ENCODE results near the gene TCAIM. TPM values are rescaled to one million over a fixed set of nuclear protein-coding genes. Genes with fewer than 3 reads are reported as not detected.
"Not testable (repeated sequence)": the region's sequence is repeated elsewhere in the genome, so short reads cannot be mapped to it uniquely, and the experiment has no call there.

The TCAIM gene
- total and polyA plus RNA-seq, 10 of the 15 experiments (the other 5 are each of a cell fraction or from before 2014, with no cell fraction given): 14.5 to 22.9 (median 17.8) TPM

- H3K4me3 ChIP-seq; RAD21 ChIA-PET (ENCODE audit: unreplicated experiment); H4K20me1 ChIP-seq (ENCODE audit: control insufficient read depth, insufficient read depth); CTCF ChIA-PET; POLR2A ChIA-PET; FAIRE-seq; H3K27me3 ChIP-seq (replicated peaks in 1 of 2; ENCODE audit: control insufficient read depth in 2 of 2, insufficient read depth in 2 of 2, low read length in 1 of 2); H3K36me3 ChIP-seq (ENCODE audit: control insufficient read depth in 2 of 2, insufficient read depth in 2 of 2, low read length in 1 of 2); intact Hi-C loops (cut with micrococcal nuclease; ENCODE audit: unreplicated experiment); BruUV-seq (replicated peaks); H3K4me1 ChIP-seq (ENCODE audit: control insufficient read depth, insufficient read depth, low read length); H3K9ac ChIP-seq (ENCODE audit: control insufficient read depth, insufficient read depth, low read length); DNase-seq (ENCODE audit: low read depth, low spot score); in situ Hi-C loops (cut with MboI); H3K4me2 ChIP-seq (ENCODE audit: control insufficient read depth, insufficient read depth); H3K79me2 ChIP-seq (ENCODE audit: control insufficient read depth, insufficient read depth, low read length); SMC1A ChIA-PET (ENCODE audit: uncharacterized antibody, unreplicated experiment); H2AFZ ChIP-seq (ENCODE audit: control insufficient read depth, low read depth, low read length); H3K9me3 ChIP-seq (replicated peaks; ENCODE audit: control insufficient read depth, insufficient read depth, low read length); ATAC-seq; H3K27ac ChIP-seq (ENCODE audit: control insufficient read depth, insufficient read depth): not testable (repeated sequence)
- 98% methylated on average over 6 of the region's 6 CpGs for WGBS (ENCODE audit: insufficient coverage, insufficient replicate concordance, low lambda C conversion rate, missing lambda C conversion rate)
Measured at GRCh38 chr3:44346590-44346989, 8.0 kb downstream of the TCAIM start.

- H4K20me1 ChIP-seq (ENCODE audit: control insufficient read depth, insufficient read depth): no peaks in the 10 kb centered on the region
- H3K4me1 ChIP-seq (ENCODE audit: control insufficient read depth, insufficient read depth, low read length): no peaks in the 10 kb centered on the region
- DNase-seq (ENCODE audit: low read depth, low spot score) (no peak), ATAC-seq (no peak), FAIRE-seq (no peak)
- H3K9ac ChIP-seq (ENCODE audit: control insufficient read depth, insufficient read depth, low read length): no peak overlapping the region
- POLR2A ChIA-PET: no interaction called here
- CTCF ChIA-PET: no interaction called here
- H3K79me2 ChIP-seq (ENCODE audit: control insufficient read depth, insufficient read depth, low read length): no peaks in the 10 kb centered on the region
- H3K9me3 ChIP-seq (replicated peaks; ENCODE audit: control insufficient read depth, insufficient read depth, low read length): no peaks in the 10 kb centered on the region
- BruUV-seq (replicated peaks): no TSS peak
- H3K36me3 ChIP-seq (ENCODE audit: control insufficient read depth in 2 of 2, insufficient read depth in 2 of 2, low read length in 1 of 2): no peaks in the 10 kb centered on the region
- no peak overlapping the region for H2AFZ ChIP-seq (ENCODE audit: control insufficient read depth, low read depth, low read length)
- SMC1A ChIA-PET (ENCODE audit: uncharacterized antibody, unreplicated experiment): no interaction called here
- 79% methylated on average over 6 of the region's 6 CpGs for WGBS (ENCODE audit: insufficient coverage, insufficient replicate concordance, low lambda C conversion rate, missing lambda C conversion rate)
- H3K27ac ChIP-seq (ENCODE audit: control insufficient read depth, insufficient read depth): no peak overlapping the region
- H3K4me3 ChIP-seq: no peak overlapping the region
- in situ Hi-C loops (cut with MboI) (no loop called here), intact Hi-C loops (cut with micrococcal nuclease; ENCODE audit: unreplicated experiment) (no loop called here)
- RAD21 ChIA-PET (ENCODE audit: unreplicated experiment): no interaction called here
- H3K4me2 ChIP-seq (ENCODE audit: control insufficient read depth, insufficient read depth): no peak overlapping the region
- H3K27me3 ChIP-seq (replicated peaks in 1 of 2; ENCODE audit: control insufficient read depth in 2 of 2, insufficient read depth in 2 of 2, low read length in 1 of 2): no peaks in the 10 kb centered on the region
- TF ChIP-seq NBN (IDR thresholded peaks at IDR 0.05): no peak
- no peak for TF ChIP-seq POLR2AphosphoS2 (IDR thresholded peaks at IDR 0.05; ENCODE audit: low read depth, low read length)
- TF ChIP-seq WRNIP1 (IDR thresholded peaks at IDR 0.05; ENCODE audit: borderline replicate concordance, low read depth, low read length): no peak
- TF ChIP-seq MXI1 (IDR thresholded peaks at IDR 0.05; ENCODE audit: low read depth, low read length): no peak
- TF ChIP-seq STAT1 (conservative IDR thresholded peaks at IDR 0.05): no peak
- no peak for TF ChIP-seq ATF7 (IDR thresholded peaks at IDR 0.05; ENCODE audit: low read depth)
- TF ChIP-seq ZBTB33 (IDR thresholded peaks at IDR 0.05): no peak
- TF ChIP-seq MEF2A (IDR thresholded peaks at IDR 0.05; ENCODE audit: insufficient read depth, low read depth, low read length): no peak
- no peak for TF ChIP-seq ZBED1 (IDR thresholded peaks at IDR 0.05; ENCODE audit: borderline replicate concordance)
- TF ChIP-seq GATAD2B (conservative IDR thresholded peaks at IDR 0.05; ENCODE audit: low read depth): no peak
- no peak for TF ChIP-seq ELK1 (IDR thresholded peaks at IDR 0.05; ENCODE audit: low read depth, low read length)
- TF ChIP-seq SRF (IDR thresholded peaks at IDR 0.05; ENCODE audit: low read depth in 2 of 2, low read length in 2 of 2): no peak
- no peak for TF ChIP-seq CTCF (IDR thresholded peaks at IDR 0.05 in 2 of 3, conservative IDR thresholded peaks at IDR 0.05 in 1 of 3; ENCODE audit: control insufficient read depth in 2 of 3, extremely low read depth in 1 of 3, insufficient read depth in 1 of 3, low read depth in 3 of 3, low read length in 3 of 3)
- no peak for TF ChIP-seq RB1 (IDR thresholded peaks at IDR 0.05; ENCODE audit: borderline replicate concordance)
- no peak for TF ChIP-seq YY1 (IDR thresholded peaks at IDR 0.05; ENCODE audit: low read depth, low read length)
Measured at GRCh38 chr3:44348993-44349392, 10.4 kb downstream of the TCAIM start.

All from GM12878 (cell line).